AG20443 (cell line): ENCODE data around the gene ATRAID.

Experiments
- DNase-seq: peaks from one replicate; pipeline ENCODE4 v3.0.0; 2012; ENCODE audit warnings: low spot score, mixed read lengths

Gene ATRAID

DNA sequence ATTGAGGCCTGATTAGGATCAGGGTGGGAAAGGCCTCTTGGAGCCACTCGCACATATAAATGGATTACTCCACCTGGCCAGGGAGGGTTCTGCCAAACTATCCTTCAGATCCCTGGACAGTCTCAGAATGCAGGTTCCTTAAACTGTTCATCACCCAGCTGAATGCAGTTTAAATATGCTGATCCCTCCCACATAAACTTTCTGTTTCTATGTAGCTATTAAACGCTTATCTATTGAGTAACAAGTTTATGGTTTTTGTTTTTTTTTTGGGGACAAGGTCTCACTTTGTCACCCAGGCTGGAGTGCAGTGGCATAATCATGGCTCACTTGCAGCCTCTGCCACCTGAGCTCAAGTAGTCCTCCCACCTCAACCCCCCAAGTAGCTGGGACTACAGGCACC is 7.2 kb downstream of the ATRAID start:
- DNase-seq: no peak

DNA sequence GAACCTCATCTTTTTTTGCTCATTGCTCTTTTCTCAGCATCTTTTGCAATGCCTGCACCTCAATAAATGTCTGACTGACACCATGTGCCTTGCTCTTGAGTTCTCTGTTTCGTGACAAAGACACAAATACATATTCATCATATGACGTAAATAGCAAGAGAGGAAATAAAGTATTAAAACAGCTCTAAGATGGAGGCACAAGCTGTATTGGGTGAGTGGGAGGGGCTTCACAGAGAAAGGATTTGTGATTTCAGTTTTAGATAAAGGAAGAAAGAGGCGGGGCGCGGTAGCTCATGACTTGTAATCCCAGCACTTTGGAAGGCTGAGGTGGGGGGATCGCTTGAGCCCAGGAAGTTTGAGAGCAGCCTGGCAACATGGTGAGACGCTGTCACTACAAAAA is 8.2 kb downstream of the ATRAID start:
- no peak for DNase-seq

DNA sequence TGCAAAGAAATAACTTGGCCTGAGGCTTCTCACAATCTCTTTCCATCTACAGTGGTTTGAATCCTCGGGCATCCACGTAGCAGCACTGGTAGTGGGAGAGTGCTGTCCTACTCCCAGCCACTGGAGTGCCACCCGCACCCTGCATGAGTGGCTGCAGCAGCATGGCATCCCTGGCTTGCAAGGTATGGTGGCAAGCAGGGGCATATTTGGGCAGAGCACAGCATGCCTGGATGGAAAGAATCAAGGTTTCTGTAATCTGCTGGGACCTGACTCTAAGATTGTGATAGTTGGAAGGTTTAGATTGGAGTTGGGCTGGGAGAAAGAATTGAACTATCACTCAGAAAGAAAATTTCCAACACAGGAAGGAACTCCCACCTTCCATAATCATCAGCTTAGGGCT is 9.3 kb downstream of the ATRAID start:
- no peak for DNase-seq

DNA sequence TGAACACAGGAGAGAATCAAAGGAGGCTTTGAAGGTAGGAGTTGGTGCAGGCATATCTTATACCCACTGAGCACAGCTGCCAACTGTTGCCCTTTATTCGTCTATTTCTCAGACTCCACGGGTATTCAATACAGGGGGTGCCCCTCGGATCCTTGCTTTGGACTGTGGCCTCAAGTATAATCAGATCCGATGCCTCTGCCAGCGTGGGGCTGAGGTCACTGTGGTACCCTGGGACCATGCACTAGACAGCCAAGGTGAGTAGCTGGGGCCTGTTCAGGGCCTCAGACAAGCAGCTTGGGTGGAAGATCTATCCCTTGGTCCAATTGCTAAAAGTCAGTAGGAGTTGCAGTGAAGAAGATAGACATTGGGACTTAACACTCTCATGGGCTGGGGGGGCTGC is 10.6 kb downstream of the ATRAID start:
- no peak for DNase-seq

DNA sequence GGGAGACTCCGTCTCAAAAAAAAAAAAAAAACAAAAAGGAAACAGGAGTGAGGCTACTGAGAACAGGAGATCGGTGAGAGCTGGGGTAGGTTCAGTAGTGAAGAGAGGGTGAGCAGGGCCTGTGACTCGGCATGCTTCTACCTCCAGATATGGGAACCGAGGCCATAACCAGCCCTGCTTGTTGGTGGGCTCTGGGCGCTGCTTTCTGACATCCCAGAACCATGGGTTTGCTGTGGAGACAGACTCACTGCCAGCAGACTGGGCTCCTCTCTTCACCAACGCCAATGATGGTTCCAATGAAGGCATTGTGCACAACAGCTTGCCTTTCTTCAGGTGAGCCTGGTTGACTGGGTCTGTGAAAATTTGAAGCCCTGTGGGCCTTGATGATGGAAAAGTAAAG is 11.6 kb downstream of the ATRAID start:
- DNase-seq: no peak

DNA sequence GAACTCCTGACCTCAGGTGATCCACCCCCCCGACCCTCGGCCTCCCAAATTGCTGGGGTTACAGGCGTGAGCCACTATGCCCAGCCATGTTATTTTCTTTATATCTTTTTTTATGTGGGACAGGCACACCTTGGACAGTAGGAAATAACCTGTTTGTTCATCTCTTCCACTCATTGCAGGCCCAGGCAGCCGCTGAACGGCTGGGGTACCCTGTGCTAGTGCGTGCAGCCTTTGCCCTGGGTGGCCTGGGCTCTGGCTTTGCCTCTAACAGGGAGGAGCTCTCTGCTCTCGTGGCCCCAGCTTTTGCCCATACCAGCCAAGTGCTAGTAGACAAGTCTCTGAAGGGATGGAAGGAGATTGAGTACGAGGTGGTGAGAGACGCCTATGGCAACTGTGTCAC is 13.7 kb downstream of the ATRAID start:
- no peak for DNase-seq

DNA sequence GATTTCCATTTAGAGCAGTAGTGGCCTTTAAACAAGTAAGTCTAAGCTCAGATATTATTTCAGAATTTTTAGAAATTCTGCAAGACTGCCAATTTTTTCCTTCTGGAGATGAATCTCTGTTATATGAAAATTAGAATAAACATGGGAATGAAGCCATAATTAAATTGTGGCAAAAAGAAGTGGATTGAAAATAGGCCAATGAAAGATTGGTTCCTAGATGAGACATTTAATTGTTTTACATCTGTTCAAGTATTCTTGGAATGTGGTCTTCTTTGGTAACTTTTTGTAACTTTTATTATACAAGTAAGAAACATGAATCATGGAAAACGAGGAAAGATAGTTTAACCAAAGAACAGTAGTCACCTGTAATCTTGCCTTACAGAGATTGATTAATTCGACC is 15.7 kb downstream of the ATRAID start:
- no peak for DNase-seq

DNA sequence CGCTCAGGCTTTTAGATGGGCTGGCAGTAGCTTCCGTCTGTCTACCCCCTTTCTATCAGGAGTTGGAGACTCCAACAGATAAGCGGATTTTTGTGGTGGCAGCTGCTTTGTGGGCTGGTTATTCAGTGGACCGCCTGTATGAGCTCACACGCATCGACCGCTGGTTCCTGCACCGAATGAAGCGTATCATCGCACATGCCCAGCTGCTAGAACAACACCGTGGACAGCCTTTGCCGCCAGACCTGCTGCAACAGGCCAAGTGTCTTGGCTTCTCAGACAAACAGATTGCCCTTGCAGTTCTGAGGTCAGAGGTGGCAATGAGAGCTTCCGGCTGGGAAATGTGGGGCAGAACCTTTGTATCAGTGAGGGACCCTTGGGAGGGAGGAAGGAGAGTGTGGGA is 20.1 kb downstream of the ATRAID start:
- no peak for DNase-seq

DNA sequence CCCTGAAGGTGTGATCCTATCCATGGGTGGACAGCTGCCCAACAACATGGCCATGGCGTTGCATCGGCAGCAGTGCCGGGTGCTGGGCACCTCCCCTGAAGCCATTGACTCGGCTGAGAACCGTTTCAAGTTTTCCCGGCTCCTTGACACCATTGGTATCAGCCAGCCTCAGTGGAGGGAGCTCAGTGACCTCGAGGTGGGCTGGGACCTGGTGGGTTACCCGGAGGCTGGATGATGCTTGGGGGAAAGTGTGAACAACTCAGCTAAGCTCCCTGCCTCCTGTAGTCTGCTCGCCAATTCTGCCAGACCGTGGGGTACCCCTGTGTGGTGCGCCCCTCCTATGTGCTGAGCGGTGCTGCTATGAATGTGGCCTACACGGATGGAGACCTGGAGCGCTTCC is 21.5 kb downstream of the ATRAID start:
- DNase-seq: no peak

DNA sequence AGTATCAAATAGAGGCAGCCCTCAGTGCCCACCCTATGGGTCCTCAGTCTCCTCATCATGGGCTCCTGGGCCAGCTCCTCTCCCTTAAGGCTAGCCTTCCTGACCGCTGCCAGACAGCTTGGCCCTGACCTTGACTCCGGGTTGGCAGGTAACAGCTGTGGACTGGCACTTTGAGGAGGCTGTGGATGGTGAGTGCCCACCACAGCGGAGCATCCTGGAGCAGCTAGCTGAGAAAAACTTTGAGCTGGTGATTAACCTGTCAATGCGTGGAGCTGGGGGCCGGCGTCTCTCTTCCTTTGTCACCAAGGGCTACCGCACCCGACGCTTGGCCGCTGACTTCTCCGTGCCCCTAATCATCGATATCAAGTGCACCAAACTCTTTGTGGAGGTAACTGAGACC is 24.3 kb downstream of the ATRAID start:
- DNase-seq: no peak

DNA sequence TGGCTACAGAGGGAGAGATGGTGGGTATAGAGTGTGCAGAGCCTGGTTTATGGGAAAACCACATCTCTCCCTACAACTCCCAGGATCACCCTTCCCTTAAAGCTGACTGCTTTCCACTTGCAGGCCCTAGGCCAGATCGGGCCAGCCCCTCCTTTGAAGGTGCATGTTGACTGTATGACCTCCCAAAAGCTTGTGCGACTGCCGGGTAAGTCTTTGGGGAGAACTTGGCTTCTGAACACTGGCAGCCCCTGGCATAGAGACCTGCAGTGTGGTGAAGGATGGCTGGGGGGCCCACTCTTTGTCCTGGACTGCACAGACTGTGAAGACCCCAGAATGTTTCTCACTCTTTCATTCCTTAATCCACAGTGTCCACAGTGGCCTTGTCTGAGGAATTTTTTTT is 24.8 kb downstream of the ATRAID start:
- DNase-seq: no peak

DNA sequence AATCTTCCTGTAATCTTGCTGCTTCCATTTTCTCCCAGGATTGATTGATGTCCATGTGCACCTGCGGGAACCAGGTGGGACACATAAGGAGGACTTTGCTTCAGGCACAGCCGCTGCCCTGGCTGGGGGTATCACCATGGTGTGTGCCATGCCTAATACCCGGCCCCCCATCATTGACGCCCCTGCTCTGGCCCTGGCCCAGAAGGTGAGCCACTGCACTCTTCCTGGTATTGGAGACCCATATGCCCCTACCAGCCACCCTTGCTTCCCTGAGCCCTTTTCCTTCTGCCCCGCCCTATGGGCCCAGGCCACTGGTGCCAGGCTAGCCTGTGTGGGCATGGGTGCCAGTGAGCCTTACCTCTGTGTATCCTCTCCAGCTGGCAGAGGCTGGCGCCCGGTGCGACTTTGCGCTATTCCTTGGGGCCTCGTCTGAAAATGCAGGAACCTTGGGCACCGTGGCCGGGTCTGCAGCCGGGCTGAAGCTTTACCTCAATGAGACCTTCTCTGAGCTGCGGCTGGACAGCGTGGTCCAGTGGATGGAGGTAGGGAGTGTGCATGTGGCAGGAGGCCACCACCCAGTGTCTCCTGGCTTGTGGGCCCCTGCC is 25.6 kb downstream of the ATRAID start:
- no peak for DNase-seq

DNA sequence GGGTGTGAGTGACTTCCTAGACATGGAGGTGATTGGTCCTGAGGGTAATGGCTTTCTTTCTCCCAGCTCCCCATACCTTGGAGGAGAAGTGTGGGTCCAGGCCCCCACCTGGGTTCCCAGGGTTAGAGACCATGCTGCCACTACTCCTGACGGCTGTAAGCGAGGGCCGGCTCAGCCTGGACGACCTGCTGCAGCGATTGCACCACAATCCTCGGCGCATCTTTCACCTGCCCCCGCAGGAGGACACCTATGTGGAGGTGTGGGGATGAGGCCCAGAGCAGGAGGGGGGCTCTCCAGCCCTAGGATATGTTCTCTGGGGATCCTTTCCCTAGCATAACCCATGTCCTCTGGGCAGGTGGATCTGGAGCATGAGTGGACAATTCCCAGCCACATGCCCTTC is 27.1 kb downstream of the ATRAID start:
- no peak for DNase-seq

DNA sequence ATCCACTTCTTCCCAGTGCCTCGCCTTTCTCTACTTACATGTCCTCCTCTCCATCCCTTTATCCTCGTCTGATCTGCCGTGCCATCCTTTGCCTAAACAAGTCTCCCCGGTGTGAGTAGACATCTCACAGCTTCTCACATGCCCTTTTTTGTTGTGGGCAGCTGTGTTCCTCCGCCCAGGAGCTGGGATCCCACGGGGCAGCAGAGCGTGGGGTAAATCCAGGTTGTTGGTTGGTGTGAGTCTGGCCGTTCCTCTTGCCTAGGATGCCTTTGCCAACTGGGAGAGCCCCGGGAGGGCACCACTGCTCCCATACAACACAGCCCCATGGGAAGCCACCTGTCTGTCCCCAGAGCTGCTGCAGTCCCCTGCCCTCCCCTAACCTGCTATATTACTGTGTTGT is 28.6 kb downstream of the ATRAID start:
- no peak for DNase-seq

DNA sequence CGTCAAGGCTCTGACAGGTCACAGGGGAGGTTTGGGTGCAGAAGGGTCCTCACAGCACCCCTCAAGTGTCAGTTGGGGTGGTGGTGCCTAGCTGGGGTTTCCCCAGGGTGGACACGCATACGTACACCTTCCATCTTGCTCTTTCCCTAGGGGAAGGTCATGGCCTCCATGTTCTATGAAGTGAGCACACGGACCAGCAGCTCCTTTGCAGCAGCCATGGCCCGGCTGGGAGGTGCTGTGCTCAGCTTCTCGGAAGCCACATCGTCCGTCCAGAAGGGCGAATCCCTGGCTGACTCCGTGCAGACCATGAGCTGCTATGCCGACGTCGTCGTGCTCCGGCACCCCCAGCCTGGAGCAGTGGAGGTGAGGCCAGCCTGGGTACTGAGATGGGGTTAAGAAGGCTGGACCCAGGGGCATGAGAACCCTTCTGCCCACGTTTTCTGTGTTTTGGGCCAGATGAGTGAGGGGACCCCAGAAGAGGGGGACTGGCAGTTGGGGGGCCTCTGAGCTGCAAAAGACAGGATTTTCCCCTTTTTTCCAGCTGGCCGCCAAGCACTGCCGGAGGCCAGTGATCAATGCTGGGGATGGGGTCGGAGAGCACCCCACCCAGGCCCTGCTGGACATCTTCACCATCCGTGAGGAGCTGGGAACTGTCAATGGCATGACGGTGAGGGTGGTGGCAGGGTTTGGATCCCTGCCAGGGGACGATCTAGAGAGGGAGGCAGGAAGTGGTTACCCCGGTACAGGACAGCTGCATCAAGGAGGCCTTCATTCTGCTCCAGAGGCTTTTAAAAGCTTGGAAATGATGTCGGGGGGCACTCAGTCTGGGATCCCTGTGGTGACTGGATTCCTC is 30.1 kb downstream of the ATRAID start:
- DNase-seq: no peak

DNA sequence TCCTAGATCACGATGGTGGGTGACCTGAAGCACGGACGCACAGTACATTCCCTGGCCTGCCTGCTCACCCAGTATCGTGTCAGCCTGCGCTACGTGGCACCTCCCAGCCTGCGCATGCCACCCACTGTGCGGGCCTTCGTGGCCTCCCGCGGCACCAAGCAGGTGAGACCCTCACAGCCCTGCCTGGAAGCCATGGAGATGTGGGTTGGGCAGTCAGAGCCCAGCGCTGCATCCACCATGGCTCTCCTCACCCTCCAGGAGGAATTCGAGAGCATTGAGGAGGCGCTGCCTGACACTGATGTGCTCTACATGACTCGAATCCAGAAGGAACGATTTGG is 30.7 kb downstream of the ATRAID start:
- DNase-seq: no peak

DNA sequence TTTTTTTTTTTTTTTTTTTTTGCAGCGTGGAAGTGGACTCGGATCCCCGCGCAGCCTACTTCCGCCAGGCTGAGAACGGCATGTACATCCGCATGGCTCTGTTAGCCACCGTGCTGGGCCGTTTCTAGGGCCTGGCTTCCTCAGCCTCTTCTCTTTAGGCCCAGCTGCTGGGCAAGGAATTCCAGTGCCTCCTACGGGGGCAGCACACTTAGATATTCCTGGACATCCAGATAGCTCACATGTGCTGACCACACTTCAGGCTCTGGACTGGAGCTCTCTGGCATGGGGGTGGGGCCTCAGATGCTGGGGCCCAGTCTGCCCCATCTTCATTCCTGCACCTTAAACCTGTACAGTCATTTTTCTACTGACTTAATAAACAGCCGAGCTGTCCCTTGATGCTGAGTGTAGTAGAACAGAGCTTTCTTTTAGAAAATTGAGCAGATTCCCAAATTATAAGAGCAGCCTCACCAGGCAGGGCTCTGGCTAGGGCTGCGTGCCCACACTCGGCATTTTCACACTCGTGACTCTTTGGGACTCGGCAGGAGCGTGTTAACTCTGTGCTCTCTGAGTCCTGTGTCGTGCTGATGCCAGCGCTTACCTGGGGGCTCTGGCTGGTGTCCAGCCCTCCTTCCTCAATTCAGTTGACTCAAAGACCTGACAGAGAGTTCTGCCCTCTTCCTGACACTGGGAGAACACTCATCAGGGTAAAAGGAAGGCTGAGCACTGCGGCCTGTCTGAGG is 31.7 kb downstream of the ATRAID start:
- no peak for DNase-seq

DNA sequence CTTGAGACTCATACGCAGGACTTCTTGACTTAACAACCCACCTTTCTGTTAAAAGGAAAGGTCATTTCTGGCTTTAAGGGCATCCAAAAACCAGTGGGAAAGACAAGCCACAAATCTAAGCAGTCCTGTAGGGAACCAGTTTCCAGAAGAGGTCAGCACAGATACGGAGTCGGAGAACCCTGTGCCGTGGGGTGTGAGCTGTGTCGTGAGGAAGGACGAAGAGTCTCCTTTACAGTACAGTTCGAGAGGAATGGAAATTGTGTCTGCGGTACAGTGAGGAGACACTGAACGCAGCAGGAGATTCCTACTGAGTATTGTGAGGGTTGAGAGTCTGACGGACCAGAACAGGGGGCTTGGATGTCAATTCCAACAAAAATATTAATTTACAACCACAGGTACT is 33.3 kb downstream of the ATRAID start:
- no peak for DNase-seq

DNA sequence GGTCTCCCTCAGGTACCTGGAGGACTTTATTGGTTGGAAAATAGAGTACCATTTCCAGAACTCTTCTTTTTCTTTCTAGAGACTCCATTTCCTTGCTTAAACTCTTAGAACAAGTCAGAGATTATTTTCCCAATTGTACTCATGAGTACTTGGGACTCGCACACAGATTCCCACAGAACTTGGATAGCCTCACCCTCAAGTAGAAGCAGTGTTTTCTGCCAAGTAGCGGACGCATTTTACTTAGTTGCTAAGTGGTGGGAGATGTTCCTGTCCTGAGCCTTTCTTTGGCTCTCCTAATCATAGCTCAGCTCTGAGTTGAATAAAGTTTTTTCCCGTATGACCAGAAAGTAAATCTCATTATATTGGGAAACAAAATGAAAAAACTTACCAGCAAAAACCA is 33.8 kb downstream of the ATRAID start:
- DNase-seq: no peak

DNA sequence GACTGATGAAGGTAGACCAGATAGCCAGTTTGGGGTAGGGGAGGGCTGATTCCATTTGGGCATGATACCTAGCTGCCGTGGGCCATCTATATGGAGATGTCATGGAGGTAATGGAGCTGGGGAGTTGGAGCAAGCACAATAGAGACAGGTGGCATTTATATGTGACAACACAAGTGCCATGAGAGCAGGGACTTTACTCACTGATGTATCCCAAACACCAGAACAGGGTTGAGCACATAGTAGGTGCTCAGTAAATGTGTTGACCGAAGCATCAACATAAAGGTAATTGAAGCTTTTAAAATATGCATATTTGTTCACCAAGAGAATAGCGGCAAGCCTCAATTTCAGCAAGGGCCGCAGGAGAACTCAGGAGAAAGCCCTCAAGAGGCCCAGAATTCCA is 36.1 kb downstream of the ATRAID start:
- no peak for DNase-seq

DNA sequence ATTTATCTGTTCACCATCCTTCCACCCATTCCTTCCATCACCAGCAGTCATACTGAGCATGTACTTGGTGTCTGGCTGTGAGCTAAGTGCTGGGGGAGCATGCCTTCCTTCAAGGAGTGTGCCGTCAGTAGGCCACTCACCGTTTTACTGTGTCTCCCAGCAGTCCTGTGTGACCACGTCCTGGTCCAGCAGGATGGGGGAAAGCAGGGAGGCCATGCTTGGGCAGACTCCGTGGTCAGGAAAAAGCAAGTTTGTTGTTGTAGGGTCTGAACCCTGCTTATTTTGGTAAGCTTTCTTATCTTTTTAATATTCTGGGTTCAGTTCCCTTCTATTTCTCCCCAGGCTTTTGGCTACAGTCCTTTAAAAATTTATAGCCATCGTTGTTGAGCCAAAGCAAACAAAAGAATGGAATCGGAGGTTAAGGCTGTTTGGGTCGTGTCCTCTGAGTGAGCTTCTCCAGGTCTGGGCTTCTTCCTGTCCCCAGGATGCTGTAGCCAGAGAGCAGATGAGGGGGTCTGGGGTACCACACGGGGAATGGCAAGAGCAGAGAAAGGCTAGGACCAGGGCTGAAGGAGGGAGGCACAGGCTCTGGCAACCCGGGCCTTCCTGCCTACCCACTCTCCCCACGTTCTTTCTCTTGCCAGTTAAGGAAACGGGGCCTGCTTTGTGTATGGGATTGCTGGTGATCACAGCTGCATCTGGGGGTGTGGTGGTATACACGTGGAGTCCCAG is 37.5 kb downstream of the ATRAID start:
- no peak for DNase-seq

DNA sequence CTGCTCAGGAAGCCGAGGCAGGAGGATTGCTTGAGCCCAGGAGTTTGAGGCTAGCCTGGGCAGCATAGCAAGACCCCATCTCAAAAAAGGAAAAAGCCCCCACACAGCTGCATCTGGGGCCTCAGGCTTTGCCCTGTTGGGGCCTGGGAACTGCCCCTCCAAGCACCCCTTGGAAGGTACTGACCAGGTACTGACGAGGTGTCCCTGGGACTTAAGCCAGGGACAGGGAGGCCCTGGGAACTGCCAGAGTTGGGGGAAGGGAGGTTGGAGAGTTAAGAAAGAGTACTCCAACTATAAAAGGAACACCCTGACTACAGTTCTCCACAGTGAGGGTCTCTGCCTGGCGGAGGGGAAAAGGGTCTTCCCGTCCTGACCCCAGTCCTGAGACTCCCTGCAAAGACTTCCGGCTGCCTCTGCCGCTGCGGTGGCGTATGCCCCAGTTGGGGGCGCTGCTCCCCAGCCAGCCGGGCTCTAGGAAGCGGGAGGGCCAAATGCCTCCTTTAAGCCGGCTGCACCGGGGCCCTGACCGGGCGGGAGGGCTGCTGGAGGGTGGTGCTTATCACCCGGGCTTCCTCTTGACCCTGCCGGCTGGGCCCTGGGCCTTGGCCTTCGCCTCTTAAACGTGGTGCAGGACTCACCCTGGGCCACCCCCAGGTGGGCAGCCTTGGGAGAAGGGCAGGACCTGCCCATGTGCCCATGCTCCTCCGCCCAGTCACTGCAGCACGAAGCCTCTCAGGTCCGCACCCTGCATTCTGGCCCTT is 38.2 kb downstream of the ATRAID start:
- DNase-seq: peak; percentile 85
